Measurements from ENCODE around the gene RASAL3. TPM values are rescaled to one million over a fixed set of nuclear protein-coding genes. Genes with fewer than 3 reads are reported as not detected.

The RASAL3 gene
- total RNA-seq, 4 donors from 2014 or later = 0.51 to 4.3 (median 1.1) TPM; not detected in 1

DNA sequence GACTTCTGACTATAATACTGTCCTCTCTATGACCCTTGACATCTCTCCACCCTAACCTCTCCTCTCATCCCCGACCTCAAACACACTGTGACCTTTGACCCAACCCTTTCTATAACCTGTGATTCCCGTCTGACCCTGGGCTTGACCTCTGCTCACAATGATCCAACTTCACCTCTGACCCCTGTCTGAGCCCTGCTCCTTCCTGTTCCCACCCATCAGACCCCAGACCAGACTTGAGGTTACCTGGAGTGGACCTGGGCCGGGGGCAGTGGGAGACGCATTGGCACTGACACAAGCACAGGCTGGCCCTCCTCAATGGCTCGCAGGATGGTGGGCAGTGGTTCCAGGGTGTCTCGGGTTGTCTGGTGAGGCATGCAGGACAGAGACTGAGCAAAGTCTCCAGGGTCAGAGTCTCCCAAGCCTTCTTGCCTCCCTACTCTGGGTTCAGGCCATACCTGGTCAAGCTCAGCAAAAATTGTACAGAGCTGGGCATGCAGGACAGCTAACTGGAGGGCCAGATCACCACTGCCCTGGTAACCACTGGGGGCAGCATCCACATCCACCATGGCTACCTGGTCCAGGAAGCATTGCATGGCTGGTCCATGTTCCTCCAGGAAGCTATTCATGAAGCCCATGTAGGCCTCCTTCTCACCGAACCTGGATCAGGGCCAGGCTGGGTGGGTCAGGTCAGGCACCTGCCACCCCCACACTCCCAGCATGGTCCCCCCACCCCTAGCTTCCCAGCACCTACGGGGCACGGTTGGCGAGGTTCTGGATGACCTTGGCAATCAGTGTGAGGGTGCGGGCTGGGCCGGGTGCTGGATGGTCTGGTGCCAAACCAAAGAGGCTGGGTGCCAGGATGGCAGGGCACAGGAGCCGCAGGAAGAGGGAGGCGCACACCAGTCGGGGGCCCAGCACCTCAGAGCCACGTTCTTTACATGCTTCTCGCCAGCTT lies 10.2 kb downstream of the RASAL3 start:
- H3K27me3 ChIP-seq = peaks cover 5 to 14% of the 10 kb centered on the region in 2 donors
- no peaks in the 10 kb centered on the region for H3K9me3 ChIP-seq
- no peak overlapping the region for H3K4me3 ChIP-seq
- H3K27ac ChIP-seq = no peak overlapping the region
- DNase-seq = no peak
- H3K36me3 ChIP-seq = no peaks in the 10 kb centered on the region
- TF ChIP-seq POLR2A (IDR thresholded peaks at IDR 0.05) = no peak
- TF ChIP-seq, protein P1, sequence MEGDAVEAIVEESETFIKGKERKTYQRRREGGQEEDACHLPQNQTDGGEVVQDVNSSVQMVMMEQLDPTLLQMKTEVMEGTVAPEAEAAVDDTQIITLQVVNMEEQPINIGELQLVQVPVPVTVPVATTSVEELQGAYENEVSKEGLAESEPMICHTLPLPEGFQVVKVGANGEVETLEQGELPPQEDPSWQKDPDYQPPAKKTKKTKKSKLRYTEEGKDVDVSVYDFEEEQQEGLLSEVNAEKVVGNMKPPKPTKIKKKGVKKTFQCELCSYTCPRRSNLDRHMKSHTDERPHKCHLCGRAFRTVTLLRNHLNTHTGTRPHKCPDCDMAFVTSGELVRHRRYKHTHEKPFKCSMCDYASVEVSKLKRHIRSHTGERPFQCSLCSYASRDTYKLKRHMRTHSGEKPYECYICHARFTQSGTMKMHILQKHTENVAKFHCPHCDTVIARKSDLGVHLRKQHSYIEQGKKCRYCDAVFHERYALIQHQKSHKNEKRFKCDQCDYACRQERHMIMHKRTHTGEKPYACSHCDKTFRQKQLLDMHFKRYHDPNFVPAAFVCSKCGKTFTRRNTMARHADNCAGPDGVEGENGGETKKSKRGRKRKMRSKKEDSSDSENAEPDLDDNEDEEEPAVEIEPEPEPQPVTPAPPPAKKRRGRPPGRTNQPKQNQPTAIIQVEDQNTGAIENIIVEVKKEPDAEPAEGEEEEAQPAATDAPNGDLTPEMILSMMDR (IDR thresholded peaks at IDR 0.05) = no peak
- intact Hi-C loops (cut with DNase I; ENCODE audit: low total_unique reads) = no loop called here
- H3K4me1 ChIP-seq = peaks cover 0 to 19% of the 10 kb centered on the region in 2 donors

DNA sequence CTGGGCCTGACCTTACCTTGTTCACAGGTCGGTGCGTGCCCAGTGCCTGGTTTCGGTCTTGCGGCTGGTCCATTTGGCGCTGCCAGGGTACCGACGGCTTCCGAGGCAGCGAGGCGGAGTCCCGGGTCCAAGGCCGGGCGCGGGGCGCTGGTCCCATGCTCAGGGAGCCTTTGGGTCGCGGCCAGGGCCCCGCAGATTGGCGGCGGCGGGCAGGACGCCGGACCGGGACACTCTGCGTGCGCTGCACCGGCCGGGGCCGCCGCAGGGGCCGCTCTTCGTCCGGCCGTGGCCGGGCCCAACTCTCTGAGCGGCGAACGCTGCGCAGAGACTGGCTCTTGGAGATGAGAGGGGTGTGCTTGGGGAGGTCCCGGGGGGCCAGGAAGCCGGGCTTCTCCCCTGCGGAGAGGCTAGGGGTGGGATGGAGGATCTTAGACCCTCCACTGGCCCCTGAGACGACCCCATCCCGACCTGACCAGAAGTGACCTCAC lies 11.2 kb downstream of the RASAL3 start:
- Histone ChIP-seq H3K4me1 (peaks cover 0 to 19% of the 10 kb centered on the region in 2 donors), H3K36me3 (no peaks in the 10 kb centered on the region), H3K27me3 (peaks cover 5 to 14% of the 10 kb centered on the region in 2 donors), H3K27ac (peak overlapping the region; percentile 55 to 74), H3K9me3 (no peaks in the 10 kb centered on the region), H3K4me3 (peak overlapping the region; percentile 24 to 37)
- TF ChIP-seq, protein P1 (IDR thresholded peaks at IDR 0.05) = peak in 2 of 4 experiments; percentile 26 to 40
- TF ChIP-seq POLR2A (IDR thresholded peaks at IDR 0.05) = no peak
- no peak for DNase-seq
- intact Hi-C loops (cut with DNase I; ENCODE audit: low total_unique reads) = no loop called here

DNA sequence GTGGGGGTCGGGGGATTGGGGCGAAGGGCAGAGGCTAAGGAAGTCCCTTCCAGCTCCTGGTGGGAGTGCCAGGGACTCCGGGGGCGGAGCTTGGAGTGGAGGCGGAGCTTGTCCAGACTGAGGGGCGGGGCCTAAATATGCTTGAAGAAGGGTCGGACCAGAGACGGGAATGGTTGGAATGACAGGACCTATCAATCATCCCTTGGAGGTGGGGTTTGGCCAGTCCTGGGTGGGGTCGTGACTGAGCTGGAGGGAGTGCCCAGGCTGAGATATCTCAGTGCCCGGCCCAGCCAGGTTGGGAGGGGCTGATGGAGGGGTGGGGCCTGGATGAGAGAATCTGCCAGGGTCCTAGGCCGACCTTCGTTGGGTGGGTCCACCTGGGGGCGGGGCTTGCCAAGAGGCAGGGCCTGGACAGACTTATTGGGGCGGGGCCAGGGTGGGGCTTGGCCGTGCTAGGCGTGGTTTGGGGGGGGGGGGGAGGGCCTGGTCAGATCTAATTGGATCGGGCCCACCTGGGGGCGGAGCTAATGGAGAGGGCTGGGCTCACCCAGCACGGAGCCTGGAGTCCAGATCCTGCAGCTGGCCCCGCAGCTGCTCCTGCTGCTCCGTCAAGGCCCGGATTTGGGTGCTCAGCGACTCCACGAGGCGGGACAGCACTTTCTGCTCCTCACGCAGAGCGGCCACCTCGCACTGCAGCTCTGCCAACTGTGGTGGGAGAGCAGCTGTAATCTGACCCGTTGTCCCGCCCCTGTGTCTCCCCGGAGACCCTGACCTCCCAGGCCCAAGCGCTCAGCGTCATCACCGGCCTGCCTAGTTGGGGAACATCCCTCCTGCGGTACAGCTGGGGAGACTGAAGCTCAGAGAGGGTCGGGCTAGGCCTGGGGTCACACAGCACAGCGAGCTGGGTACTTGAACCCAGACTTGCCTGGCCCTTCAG lies 12.0 kb downstream of the RASAL3 start:
- DNase-seq = peak; percentile 91 to 94
- intact Hi-C loops (cut with DNase I; ENCODE audit: low total_unique reads) = no loop called here
- TF ChIP-seq, protein P1 (IDR thresholded peaks at IDR 0.05) = no peak
- TF ChIP-seq POLR2A (IDR thresholded peaks at IDR 0.05) = peak; percentile 76 to 88
- H3K27ac ChIP-seq = peak overlapping the region; percentile 55 to 74
- no peaks in the 10 kb centered on the region for H3K9me3 ChIP-seq
- no peaks in the 10 kb centered on the region for H3K36me3 ChIP-seq
- peaks cover 0 to 15% of the 10 kb centered on the region in 2 donors for H3K4me1 ChIP-seq
- peaks cover 5 to 14% of the 10 kb centered on the region in 2 donors for H3K27me3 ChIP-seq
- peak overlapping the region; percentile 24 to 37 for H3K4me3 ChIP-seq

DNA sequence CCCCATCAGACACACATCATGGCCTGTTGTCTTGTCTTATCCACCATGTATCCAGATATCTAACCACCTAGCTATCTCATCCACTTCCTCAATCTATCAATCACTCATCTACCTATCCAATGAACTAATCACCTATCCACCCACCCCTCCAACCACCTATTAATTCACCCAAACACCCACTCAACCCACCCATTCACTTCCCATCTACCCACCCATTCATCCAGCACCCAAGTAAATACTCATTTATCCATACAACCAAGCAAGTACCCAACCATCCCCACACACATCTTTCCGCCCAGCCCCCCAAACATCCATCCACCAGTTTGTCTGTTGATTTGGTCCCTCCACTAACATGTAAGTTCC lies 13.8 kb downstream of the RASAL3 start:
- no peak for TF ChIP-seq POLR2A (IDR thresholded peaks at IDR 0.05)
- TF ChIP-seq, protein P1 (IDR thresholded peaks at IDR 0.05) = no peak
- Histone ChIP-seq H3K27ac (peak overlapping the region; percentile 66 to 93), H3K9me3 (no peaks in the 10 kb centered on the region), H3K36me3 (no peaks in the 10 kb centered on the region), H3K4me3 (no peak overlapping the region), H3K4me1 (peaks cover 0 to 9% of the 10 kb centered on the region in 2 donors), H3K27me3 (peaks cover 0 to under 1% of the 10 kb centered on the region in 2 donors)
- intact Hi-C loops (cut with DNase I; ENCODE audit: low total_unique reads) = no loop called here
- no peak for DNase-seq
